Smooth muscle cell of the brain vasculature (primary cell): ENCODE results near the gene MICAL3.
"Not testable (repeated sequence)": the region's sequence is repeated elsewhere in the genome, so short reads cannot be mapped to it uniquely, and the experiment has no call there.

ENCODE experiments used
- DNase-seq: peaks from one replicate; pipeline ENCODE4 v3.0.0-alpha.2; 2012; ENCODE audit warnings: low read depth, low spot score

Gene MICAL3

GRCh38 chr22:18059094-18059417, 34.7 kb upstream of the MICAL3 start:
- DNase-seq: no peak

DNA sequence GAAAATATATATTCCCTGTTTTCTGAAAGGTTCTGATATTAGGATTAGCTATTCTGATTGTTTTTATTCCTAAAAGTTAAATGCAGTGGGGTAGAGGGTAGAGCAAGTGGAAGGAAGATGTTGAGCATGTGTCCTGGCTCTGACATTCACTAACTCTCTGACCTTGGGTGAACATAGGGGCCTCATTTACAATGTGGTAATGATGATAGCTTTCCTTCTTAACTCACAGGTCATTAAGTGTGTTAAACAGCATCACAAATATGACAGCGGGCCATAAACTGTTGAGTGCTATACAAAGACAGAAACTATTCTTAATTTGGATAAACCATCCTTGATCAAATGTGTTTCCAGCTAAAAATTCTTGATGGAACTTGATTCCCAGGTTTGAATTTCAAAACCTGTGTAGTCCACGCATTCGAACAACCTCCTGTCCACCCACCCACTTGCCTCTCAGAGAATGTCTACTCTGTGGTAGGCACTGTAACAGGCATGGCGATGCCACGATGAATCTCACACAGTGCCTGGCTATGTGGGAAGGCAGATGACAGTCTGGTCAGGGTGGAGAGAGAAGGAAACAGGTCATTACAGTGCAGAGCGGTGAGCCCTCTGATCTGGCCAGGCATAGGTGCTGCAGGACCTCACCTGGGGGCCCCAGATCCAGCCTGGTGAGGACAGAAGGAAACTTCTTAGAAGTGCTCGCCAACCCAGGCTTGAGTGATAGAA, 34.2 kb upstream of the MICAL3 start:
- no peak for DNase-seq

DNA sequence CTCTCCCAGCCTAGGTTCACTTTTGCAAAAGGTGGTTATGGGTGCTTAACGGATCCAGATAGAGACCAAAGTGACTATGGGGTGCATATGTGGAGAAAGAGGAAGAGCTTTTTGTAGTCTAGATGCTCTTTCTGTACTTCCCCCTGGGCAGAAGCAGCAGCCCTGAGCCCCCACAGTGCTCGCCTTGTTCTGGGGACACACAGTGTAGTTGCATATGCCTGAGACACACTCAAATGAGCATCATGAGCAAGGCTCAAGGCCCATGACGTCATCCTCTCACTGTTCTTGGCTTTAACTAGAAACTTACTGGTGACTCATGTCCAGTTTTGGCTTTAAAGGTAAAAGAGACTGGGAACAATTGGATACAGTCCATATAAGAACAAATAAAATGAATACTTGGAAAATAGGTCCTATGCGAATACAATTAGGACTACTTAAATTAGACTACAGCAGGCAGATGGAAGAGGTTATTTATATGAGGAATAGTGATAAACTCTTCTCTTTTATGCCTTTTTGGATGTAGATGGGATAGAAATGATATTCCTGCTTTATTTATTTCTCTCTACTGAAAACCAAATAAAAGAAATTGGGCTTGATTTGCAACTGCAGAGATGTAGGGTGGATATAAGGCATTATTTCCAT, 33.3 kb upstream of the MICAL3 start:
- peak; percentile 82 for DNase-seq

DNA sequence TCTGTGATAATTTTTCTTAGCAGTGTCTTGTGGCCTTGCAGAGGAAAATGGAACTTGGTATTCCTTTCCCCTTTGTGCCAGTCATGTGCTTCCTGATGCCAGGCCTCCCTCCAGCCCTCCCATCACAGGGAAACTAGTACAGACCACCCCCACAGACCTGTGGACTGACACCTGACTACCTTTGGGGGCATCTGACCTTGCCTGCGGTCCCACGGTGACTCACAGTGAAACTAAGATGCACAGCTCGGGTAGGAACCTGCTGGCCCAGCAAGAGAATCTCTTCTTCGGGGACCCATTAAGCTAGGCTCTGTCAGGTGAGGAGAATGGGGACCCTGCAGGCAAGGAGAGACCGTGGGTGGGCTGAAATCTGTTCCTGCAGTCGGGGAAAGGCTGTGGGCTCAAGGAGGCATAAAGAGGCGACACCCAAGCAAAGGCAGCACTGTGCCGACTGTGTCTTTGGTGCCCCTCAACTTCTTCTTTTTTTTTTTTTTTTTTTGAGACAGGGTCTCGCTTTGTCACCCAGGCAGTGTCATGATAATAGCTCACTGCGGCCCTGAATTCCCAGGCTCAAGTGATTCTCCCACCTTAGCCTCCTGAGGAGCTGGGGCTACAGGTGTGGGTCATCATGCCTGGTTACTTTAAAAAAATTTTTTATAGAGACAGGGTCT, 32.6 kb upstream of the MICAL3 start:
- DNase-seq: no peak

DNA sequence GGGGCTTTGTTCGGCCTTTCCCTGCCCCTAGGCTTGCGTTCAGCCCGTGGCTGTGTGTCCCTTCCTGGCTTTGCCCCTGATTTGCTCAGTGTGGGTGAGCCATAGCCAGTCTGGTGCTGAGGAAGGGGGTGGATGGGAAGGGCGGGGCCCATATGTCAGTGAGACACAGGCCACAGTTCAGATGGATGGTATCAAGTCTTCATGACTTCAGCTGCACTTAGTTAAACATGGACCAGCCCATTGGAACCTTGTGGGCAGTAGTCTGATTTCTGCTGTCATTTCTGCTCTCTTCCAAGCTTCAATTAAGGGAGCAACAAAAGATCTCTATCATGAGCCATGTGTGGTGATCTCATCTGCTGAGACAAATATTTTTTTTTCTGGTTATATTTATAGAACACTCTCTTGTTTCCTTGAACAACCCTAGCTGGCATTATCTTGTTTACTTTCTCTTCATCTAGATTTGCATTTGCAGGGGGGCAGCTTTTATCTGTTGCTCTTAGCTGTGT, 31.9 kb upstream of the MICAL3 start:
- DNase-seq: no peak

DNA sequence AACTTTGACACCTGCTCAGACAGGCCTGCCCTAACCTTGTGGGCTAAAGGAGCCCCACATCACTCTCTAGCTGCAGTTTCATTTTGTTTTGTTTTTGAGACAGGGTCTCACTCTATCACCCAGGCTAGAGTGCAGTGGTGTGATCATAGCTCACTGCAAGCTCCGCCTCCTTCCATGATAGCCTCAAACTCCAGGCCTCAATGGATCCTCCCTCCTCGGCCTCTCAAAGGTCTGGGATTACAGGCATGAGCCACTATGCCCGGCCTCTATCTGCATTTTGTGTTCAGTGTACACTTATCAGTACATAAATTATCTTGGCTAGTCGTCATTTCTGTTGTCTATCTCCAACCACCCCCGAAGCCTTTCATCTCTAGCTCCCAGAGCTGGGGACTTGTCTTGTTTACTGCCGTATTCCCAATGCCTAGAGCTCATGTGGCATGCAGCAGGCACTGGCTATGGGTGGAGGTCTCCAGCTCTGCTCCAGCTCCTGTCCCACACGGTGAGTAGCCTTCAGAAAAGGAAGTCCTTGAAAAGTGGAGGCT, 31.3 kb upstream of the MICAL3 start:
- DNase-seq: no peak

DNA sequence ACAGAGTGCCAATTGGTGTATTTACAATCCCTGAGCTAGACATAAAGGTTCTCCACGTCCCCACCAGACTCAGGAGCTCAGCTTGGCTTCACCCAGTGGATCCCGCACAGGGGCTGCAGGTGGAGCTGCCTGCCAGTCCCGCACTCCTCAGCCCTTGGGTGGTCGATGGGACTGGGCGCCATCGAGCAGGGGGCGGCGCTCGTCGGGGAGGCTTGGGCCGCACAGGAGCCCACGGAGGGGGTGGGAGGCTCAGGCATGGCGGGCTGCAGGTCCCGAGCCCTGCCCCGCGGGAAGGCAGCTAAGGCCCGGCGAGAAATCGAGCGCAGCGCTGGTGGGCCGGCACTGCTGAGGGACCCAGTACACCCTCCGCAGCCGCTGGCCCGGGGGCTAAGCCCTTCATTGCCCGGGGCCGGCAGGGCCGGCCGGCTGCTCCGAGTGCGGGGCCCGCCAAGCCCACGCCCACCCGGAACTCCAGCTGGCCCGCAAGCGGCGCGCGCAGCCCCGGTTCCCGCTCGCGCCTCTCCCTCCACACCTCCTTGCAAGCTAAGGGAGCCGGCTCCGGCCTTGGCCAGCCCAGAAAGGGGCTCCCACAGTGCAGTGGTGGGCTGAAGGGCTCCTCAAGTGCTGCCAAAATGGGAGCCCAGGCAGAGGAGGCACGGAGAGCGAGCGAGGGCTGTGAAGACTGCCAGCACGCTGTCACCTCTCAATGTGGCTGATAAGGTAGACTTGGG, 29.0 kb upstream of the MICAL3 start:
- not testable (repeated sequence) for DNase-seq

- DNase-seq: not testable (repeated sequence)
Observed at GRCh38 chr22:18051113-18051512, 26.8 kb upstream of the MICAL3 start.

- no peak for DNase-seq
Observed at GRCh38 chr22:18050065-18050464, 25.7 kb upstream of the MICAL3 start.

DNA sequence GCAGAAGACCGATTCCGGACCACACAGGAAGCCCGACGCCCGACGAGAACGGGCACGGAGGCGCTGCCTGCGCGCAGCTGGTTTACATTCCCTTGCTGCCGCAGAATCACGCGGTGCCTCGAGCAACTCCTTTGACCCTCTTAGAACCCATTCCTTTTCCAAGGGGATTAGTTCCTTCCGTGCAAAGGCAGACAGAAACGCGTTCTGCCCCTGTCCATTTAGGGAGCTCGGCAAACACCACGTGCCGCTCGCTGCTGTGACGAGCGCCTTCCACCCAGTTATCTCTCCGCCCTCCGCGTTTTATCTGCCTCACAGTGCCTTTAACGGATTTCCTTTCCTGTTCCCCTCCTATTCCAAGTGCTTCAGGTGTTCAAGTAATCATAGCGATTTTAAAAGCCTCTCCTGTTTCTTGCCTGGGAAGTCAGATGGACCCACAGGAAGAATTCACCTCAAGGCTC, 24.1 kb upstream of the MICAL3 start:
- DNase-seq: no peak

DNA sequence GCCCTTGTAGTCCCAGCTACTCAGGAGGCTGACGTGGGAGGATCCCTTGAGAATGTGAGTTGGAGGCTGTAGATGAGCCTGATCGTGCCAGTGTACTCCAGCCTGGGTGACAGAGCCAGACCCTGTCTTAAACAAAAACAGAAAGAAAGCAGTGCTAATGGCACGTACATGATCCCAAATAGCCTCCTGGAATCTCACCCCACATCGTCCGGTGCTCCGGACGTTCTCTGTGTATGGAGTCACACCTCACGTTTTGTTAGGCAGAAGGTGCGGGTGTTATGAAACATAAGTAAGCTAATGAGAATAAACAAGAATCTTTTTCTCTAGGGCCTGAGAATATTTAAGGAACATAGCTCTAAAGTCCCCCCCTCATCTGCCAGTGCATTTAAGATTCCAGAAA, 23.7 kb upstream of the MICAL3 start:
- no peak for DNase-seq

DNA sequence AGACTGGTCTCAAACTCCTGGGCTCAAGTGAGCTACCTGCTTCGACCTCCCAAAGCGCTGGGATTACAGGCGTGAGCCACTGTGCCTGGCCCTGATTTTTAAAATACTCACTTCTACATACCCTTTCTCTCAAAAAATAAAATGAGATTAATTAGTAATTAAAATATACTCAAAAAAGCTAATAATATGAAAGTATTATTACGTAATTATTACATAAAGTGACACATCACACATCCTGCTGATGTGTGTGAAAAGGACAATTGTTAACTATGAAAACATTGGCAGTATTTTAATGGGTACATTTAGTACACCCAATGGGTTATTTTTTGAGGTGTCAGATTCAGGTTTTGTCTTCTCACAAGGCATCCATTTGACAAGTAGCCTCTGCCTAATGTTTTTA, 21.4 kb upstream of the MICAL3 start:
- DNase-seq: no peak

DNA sequence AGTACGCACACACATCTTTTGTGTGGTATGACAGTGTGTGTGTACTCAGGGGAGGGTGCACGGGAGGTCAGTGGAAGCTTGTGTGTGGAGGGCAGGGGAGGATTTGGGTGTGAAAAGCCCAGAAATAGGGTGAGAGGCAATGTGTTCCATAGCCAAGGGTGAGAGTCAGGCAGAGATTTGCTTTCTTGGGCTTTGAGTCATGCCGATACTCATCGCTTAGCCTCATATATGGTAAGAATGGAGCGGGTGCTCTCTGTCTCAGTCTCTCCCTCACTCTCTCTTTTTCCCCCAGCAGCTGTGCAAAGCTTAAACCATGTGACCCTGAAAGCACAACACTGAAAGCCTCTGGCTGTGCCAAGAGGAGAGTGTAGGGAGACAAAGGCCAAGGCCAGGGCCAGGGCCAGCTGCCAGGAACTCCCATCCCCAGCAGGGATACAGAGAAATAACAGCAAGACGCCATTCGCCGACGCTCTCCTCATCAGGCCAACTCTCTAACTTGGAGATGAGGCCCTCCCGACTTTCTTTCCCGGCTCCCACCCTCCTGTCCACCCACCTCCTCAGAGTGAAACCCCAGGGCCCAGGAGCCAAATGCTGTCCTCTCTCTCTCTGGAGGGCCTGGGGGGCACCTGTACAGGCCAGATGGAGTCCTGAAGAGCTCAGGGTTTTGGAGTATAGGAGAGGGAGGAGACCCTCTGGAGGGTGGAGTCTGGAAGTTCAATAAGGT, 20.3 kb upstream of the MICAL3 start:
- DNase-seq: peak; percentile 72

DNA sequence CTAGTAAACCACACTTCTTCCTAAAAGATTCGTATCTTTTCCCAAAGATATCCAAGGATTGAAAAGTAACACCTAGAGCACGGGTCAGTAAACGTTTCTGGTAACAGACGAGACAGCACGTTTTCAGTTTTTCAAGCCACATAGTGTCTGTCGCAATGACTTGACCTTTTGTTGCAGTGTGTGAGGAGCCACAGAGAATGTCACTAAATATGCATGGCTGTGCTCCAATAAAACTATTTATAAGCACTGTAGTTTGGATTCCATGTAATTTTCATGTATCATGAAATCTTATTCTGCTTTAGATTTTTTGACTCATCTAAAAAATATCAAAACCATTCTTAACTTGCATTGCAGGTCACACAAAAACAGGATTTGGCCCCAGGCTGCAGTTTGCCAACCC, 18.3 kb upstream of the MICAL3 start:
- no peak for DNase-seq

DNA sequence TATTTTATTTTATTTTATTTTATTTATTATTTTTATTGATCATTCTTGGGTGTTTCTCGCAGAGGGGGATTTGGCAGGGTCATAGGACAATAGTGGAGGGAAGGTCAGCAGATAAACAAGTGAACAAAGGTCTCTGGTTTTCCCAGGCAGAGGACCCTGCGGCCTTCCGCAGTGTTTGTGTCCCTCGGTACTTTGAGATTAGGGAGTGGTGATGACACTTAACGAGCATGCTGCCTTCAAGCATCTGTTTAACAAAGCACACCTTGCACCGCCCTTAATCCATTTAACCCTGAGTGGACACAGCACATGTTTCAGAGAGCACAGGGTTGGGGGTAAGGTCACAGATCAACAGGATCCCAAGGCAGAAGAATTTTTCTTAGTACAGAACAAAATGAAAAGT, 16.5 kb upstream of the MICAL3 start:
- DNase-seq: not testable (repeated sequence)

DNA sequence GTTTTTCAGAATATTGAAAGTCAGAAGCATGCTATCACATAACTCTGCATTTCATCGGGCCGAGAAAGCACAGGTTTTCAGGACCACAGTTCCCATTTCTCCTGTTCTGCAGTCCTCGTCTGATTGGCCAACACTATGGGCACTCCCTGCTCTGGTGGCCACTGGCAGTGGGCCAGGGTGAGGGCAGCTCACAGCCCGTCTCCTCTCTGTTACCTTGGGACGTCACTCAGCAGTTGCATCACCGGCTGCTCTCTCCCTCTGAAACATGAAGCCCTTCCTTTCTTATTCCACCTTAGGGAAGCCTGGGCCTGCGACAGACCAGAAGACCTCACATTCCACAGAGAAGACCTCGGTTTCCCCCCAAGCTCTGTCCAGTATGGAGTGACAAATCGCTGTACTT, 11.4 kb upstream of the MICAL3 start:
- DNase-seq: no peak

DNA sequence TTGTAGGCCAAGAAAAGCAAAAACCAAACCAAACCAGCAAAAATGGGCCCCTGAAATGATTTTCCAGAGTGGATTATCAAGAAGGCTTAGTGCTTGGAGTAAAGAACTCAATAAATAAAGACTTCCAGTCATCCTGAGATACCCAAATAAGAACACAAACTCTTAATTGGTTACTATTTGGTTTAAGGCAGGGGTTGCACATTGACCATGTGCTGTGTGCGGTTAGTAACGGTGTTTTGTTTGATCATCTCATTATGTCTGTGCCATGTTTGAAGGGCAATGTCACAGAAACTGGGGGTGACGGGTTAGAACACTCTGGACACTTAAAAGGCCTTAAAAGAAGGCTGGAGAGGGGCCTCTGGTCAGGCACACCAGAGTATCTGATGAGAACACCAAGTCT, 9.7 kb upstream of the MICAL3 start:
- no peak for DNase-seq

DNA sequence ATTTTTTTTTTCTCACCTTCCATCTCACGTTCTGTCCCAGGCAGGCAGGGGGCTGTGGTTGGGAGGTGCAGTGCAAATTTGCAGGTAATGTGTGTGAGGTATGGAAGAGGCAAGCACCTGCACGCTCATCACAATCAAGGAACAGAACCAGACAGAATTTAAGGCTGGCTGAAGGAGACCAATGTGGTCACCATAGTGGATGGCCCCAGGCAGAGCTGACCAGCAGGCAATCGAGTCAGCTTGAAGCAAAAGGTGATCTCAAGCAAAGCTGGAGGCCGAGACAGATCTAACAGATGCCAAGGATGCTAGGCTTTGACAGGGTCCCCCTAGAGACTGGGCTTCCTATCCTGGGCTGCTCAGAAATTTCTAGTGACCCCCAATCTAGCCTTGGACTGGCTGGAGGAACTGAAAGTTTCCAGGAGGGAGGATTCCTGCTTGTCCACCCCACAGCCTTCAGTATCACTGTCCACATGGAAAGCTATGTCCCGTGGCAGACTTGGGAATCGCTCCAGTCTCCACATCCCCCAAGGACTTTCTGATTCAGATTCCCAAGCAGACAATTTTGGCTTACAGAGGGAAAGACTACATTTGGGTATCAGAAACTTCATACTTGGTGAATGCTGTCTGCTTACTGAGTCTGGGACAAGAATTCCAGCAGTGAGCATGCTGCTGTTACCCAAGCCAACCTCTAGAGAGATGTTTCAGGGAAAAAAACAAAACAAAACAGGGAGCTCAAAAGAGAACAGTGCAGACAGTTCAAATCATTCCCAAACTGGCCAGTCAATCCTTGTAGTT, 9.0 kb upstream of the MICAL3 start:
- no peak for DNase-seq

DNA sequence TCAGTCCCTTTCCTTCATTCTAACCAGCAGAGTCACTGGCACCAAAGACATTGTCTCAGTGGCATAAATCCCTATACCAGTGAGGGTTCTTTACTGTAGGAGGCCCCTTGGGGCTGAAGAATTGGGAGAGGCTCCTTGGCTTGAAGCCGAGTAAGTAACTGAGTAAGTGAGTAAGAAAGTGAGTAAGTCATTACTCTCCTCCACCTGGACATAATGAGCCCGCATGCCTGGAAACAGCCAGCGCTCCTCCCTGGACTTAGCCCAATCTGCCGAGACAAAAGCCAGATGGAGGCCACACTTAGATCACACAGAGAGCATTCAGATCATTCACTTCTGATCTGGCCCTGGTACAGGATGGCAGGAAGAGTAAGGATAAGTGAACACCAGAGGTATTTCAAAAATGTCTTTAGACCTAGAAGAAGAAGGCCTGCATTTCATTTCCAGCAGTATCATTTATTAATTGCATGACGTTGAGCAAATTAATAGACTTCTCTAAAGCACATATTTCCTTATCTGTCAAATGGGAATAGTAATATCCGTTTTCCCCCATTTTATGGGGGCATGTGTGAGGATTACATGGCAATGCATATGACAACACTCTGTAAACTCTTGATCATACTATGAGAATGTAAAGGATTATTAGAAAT, 8.2 kb upstream of the MICAL3 start:
- no peak for DNase-seq
